DMS153 treated with DMSO at 0.1 percent for 48 hours (cell line): Measurements from ENCODE around the gene ZNF618.
"Not testable (repeated sequence)": the region's sequence is repeated elsewhere in the genome, so short reads cannot be mapped to it uniquely, and the experiment has no call there.

Experiments used
- DNase-seq: peaks from one replicate; lab custom pipeline; 2025; ENCODE audit not compliant: unreplicated experiment; lab: John Stamatoyannopoulos, UW

Gene ZNF618

DNA sequence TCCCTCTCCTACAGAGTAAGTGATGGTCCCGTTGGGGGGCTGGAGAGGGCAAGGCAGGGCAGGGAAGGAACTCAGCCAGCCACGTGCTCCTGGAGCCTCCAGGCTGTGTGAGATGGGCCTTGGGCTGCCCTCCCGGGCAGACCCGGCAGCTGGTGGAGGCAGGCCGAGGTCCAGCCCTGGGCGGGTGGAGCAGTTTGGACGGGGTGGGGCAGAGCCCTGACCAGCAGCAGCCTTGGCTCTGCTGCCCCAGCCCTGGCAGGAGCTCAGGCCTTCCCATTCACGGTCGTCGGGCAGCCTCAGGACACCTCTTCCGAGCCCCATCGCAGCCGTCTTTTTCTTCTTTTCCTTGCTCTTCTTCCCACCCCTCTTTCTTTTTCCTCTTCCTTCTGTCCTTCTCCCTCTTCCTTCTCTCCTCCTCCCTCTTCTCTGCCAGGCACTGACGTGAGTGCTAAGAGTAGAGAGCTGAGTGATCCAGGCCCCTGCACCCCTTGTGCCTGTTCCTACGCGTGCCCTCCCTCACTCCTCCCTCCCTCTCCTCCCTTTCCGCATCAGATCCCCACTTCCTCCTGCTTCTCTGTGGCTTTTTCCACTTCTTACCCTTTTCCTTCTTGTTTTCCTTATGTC is 159.2 kb downstream of the ZNF618 start:
- DNase-seq: no peak

DNA sequence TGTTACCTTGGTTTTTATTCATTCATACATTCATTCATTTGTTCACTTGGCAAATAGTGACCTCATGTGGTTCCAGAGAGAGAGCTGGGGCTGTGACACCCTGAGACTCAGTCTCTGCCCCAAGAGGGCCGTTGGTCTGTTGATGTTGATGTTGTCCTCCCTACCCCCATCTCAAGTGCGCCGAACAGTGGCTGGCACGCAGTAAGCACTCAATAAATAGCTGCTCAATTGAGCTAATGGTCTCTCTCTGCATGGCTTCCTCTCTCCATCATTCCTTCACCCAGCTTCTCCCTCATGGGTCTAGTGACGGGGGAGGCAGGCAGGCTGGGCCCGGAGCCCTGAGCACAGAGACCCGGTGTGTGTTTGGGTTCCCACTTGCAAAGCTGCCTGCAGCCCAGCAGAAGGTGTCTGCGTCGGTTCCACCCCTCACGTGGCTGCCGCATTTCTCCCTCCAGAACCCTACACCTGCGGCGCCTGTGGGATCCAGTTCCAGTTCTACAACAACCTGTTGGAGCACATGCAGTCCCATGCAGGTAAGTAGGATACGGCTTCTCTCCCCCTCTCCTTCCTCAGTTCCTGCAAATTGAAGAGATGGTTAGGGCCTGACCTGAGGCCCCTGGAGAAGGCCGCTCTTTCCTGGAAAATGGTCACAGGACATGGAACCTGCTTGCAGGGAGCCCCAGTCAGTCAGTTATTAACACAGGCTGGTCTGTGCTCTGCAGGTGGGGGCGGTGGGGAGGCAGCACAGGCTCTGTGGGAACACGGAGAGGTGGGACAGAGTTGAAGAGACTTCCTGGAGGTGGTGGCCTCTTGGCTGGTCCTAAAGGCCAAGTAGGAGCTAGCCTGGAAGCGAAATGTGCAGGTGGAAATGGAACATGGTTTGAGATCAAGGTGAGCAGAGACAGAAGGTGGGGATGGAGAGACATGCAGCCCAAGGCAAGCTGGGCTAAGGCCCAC is 160.0 kb downstream of the ZNF618 start:
- no peak for DNase-seq

DNA sequence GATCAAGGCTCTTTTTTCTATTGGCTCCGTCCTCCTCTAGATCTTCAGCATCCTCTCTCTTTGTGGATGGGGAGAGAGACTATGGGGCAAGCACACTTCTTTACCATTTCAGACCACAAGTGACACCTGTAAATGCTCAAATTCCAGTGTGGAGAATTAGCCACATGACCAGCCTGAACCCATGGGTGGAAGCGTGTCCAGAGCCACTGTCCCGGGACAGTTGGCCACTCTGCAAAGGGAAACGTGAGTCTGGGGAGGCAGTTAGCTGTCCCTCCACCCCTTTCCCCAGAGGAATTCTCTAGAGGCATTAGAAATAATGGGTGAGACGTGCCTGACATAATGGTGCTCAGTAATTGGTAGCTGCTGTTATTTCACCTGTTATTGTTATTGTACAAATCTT is 161.1 kb downstream of the ZNF618 start:
- no peak for DNase-seq

DNA sequence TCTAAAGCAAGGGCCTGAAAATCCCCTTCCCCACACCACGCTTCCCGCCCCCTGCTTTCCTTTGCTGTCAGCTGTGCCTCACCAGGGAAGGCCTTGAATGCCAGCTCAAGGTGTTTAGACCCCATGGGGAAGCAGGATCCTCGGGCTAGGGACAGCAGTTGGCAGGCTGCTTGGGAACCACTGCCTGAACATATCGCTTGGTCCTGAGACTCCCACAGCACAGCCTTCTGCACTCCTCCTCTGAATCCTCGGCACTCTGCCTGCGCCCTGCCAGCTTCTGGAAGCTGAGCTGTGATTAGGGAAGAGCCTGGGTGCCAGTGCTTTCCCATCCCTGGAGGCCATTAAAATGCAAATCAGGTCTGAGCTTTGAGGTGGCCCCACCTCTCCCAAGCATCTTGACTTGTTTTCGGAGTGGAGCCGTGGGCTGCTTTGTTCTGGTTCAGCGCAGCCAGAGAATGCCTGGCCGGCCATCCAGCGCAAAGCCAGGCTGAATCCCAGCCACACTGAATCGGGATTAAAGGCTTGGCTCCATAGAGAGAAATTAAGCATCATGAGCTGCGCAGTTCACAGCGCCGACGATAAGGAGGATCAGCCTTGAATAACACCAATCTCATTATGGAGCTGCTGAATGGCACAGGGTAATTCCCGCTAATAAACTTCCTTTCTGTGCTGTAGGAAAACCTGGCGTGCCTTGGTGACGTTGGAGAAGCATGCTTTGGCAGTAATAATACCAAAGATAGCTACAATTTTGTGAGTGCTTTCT is 162.0 kb downstream of the ZNF618 start:
- DNase-seq: no peak

DNA sequence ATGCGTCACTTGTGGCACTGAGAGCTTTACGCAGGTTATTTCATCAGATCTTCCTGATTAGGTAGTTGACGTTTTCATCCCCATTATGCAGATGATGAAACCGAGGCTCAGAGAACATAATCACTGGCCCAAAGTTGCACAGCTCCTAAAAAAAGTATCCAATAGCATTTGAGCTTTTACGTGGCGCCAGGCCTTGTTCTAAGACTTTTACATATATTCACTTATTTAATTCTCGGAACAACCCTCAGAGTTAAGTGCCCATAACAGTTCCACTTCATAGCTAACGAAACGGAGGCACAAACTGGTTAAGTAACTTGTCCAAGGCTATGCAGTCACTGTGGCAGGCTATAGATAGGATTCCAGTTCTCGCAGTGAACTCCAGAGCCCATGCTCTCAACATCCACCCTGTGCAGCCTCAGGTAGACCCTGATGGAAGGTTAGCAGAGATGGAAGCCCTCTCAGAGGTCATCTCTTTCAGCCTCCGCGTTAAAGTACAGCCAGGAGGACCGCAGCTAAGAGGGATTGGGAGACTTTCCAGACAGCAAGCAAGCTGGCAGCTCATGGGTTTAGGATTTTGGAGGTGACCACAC is 162.7 kb downstream of the ZNF618 start:
- no peak for DNase-seq

DNA sequence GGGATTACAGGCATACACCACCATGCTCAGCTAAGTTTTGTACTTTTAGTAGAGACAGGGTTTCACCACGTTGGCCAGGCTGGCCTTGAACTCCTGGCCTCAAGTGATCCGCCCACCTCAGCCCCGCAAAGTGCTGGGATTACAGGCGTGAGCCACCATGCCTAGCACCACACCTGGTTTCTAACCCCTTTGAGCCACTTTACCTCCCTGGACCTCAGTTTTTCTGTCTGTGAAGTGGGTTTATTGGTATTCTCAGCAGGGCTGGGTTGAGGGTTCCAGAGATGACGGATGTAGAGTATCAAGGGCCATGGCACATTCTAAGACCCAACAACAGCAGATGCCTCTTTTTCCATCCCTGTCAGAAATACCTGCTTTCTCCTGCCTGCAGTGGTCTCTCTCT is 163.4 kb downstream of the ZNF618 start:
- no peak for DNase-seq

DNA sequence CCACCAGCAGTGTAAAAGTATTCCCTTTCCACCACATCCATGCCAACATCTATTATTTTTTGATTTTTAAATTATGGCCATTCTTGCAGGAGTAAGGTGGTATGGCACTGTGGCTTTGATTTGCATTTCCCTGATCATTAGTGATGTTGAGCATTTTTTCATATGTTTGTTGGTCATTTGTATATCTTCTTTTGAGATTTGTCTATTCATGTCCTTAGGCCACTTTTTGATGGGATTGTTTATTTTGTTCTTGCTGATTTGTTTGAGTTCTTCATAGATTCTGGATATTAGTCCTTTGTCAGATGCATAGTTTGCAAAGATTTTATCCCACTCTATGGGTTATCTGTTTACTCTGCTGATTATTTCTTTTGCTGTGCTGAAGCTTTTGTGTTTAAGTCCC is 167.6 kb downstream of the ZNF618 start:
- DNase-seq: not testable (repeated sequence)

DNA sequence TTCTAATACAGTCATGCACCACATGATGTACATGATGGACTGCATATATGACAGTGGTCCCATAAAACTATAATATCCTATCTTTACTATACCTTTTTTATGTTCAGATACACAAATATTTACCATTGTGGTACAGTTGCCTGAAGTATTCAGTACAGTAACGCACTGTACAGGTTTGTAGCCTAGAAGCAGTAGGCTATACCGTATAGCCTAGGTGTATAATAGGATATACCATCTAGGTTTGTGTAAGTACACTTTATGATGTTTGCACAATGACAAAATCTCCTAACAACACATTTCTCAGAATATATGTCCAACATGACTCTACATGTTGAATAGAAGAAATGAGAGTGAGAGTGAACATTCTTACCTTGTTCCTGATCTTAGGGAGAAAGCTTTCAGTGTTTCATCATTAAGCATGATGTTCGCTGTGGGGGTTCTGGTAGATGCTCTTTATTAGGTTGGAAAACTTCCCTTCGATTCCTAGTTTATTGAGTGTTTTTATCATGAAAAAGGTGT is 170.2 kb downstream of the ZNF618 start:
- no peak for DNase-seq

DNA sequence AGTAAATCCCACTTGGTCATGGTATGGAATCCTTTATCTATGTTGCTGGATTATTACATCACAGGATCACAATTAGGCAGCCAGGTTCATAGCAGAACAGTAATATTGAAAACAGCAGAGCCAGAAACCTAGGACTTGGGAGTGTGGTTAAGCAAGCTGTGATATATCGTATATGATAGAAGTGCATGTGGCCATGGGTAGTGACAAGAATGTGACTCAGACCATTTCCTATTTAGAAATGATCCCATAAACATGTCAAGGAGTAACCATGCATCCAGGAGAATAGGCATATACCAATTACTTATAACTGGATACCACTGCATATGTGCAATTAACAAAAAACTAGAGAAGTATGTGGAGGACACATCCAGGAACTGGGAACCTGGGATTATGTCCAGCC is 170.8 kb downstream of the ZNF618 start:
- DNase-seq: no peak

DNA sequence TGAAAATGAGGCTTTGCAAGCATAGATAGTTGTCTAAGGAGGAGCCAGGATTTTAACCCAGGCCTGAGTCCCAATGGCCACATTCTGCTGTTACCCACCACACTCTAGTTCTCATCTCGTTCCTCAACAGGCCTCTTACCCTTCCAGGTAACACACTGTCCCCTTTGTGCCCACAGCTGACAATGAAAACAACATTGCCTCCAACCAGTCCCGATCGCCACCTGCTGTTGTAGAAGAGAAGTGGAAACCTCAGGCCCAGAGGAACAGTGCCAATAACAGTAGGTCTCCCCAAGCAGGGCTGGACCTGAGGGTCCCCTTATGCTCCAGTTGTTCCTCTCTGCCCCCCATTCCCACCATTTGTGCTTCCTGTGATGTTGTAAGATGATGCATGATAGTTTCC is 171.6 kb downstream of the ZNF618 start:
- no peak for DNase-seq

DNA sequence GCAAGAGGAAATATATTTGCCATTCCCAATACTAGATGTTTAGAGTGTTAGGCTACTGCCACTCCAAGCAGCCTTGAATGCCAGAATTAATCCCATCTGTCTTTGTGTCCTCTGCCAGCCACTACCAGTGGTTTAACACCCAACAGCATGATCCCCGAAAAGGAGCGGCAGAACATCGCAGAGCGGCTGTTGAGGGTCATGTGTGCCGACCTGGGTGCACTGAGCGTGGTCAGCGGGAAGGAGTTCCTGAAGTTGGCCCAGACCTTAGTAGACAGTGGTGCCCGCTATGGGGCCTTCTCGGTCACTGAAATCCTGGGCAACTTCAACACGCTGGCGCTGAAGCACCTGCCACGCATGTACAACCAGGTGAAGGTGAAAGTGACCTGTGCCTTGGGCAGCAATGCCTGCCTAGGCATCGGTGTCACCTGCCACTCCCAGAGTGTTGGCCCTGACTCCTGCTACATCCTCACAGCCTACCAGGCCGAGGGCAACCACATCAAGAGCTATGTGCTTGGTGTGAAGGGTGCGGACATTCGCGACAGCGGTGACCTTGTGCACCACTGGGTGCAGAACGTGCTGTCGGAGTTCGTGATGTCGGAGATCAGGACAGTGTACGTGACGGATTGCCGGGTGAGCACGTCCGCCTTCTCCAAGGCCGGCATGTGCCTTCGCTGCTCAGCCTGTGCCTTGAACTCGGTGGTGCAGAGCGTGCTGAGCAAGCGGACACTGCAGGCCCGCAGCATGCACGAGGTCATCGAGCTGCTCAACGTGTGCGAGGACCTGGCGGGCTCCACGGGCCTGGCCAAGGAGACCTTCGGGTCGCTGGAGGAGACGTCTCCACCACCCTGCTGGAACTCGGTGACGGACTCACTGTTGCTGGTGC is 172.7 kb downstream of the ZNF618 start:
- DNase-seq: no peak

DNA sequence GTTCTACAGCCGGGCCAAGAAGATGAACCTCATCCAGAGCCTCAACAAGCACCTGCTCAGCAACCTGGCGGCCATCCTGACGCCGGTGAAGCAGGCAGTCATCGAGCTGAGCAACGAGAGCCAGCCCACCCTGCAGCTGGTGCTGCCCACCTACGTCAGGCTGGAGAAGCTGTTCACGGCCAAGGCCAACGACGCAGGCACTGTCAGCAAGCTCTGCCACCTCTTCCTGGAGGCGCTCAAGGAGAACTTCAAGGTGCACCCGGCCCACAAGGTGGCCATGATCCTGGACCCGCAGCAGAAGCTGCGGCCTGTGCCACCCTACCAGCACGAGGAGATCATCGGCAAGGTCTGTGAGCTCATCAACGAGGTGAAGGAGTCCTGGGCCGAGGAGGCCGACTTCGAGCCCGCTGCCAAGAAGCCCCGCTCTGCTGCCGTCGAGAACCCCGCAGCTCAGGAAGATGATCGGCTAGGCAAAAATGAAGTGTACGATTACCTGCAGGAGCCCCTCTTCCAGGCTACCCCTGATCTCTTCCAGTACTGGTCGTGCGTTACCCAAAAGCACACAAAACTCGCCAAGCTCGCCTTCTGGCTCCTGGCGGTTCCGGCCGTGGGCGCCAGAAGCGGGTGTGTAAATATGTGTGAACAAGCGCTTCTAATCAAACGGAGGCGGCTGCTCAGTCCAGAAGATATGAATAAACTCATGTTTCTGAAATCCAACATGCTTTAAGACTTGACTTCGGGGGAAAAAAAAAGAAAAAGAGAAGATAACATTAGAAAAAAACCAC is 173.5 kb downstream of the ZNF618 start:
- DNase-seq: no peak

DNA sequence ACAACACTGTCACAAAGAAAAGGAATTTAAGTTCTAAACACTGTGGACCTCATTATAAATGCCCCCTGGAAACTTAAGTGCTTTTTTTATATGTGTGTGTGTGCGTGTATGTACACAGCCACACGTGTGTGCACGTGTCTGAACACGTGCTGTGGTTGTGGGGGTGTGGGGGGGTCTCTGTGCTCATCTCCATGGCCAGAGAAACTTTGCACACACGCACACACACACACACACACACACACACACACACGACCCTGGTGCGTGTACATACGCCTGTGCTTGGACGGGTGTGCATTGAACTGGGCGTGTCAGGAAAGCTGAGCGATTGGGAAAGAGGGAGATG is 174.1 kb downstream of the ZNF618 start:
- no peak for DNase-seq

DNA sequence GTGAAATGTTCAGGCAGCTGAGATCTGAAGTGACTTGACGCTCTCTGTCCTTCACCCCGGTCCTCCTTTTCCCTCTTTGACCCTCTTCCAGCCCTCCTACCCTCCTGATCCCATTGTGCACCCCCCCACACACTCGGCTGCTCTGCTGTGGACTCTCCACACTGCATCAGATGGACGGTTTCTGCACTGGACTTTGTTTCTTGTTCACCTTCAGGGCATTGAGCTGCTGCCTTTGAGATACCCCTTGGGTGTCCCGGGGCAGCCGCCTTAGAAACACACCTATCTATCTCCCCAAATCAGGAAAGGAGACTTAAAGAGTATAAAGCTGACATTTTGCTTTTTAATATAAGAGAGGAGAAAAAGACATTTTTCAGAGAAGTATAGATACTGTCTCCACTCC is 174.5 kb downstream of the ZNF618 start:
- no peak for DNase-seq

DNA sequence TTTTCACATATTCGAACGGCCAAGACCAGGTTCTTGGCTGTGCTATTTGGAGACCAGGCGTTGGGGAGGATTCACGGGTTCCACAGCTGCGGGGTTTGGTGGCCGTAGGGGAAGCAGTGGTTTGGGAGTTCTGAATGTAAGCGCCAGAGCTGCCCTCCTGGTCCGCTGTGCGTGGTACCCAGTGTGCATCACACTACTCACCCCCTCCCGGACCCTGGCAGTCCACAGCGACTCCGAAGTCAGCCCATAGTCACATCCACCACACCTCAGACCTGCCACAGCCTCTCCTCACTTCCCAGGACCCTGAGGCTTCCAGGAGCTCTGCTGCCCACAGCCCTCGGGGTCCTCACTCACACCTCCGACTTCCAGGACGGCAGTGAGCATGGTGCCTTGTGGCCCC is 175.2 kb downstream of the ZNF618 start:
- no peak for DNase-seq

DNA sequence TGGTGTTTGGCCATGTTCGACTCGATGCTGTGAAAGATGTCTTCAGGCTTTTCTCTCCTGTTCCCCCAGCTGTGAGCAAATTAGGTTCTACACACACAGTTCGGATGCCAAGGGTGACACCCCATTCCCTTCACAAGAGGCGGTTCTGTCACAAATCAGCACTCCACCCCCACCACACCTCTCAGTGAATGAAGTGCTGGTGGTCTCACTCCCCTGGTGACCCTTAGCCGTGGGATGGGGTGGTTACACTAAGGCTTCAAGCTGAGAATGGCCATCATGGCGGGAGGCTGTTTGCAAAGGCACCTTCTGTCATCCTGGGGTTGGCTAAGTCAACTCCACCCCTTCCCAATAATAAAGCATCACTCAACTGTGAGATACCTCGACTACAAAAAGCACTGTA is 175.6 kb downstream of the ZNF618 start:
- DNase-seq: no peak

DNA sequence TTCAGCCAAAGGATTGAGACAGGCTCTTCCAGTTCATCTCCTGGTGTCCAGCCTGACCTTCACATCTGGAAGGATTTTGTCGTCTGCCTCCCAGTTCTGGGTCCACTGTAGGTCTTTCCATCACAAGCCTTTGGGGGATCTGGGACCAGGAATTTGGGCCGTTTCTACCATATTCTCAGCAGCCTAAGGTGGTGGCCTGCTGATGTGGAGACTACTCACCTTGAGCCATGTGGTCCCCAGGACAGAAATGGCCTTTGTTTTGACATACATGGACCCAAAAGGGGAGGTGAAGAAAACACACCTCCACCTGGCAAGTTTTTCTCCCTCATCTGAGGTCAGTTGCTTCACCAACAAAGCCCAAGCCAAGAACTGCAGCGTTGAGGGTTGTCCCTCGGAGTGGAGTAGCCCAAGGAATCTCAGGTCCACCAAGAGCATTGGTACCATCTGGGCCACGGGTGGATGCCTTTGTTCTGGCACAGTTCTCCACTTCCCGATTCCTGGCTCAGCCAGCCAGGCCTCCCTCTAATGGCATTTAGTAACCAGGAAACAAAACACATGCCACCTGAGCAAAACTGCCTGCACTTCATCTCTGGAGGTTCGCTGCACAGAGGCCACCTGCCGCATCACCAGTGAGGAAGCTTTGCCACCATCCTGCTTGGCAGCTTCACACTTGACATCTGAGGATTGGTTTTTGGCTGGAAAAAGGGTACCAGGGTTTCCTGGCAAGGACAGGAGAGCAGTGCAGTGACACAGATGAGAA is 177.3 kb downstream of the ZNF618 start:
- no peak for DNase-seq

DNA sequence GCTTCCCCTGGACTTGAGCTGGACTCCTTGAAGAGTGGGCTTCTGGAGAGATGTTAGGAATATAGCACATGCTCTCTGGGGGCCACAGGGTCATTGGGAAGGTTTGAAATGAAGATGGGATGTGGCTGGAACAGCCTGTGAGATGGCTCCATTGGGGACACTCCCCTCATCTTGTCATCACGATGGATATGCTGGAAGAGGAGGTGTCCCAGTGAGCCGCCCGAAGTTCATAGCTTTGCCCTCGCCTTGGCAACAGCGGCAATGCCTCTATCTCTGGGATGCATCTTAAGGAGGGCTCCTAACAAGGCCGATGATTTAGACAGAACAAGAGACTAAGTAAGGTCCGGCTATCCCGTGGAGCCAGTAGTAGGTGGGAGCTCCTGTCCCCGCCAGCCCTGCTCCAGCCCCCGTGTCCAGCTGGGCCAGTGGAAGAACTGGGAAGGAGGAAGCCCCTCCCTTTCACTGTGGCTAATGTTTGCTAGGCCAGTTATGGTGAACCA is 178.1 kb downstream of the ZNF618 start:
- DNase-seq: no peak

DNA sequence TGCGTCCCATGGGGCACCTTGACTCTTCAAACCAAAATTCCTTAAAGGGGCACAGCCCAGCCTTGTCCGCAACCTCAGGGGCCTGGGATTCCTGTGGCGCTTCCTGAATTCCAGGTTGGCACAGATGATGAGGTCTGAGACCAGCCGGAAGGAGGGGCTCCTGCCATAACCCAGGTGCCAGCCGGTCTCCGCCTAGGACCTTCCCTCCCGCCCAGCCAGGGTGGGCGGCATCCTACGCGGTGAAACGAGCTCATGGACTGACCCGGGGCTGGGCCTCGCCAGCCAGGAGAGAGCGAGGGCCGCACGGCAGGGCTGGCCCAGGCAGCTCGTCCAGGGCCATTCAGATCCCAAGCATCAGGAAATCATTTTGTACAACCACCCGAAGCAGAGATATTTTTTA is 179.0 kb downstream of the ZNF618 start:
- DNase-seq: no peak
